Stomach (tissue), 19 donors: Measurements from ENCODE around the gene SPOCK2. TPM values are rescaled to one million over a fixed set of nuclear protein-coding genes. Genes with fewer than 3 reads are reported as not detected.
"Not testable (repeated sequence)": the region's sequence is repeated elsewhere in the genome, so short reads cannot be mapped to it uniquely, and the experiment has no call there.

Experiments used
- DNase-seq, 2 donors: peaks; one replicate each; pipeline versions ENCODE4 v3.0.0 to v3.0.0-alpha.2; 2013 to 2019
- H3K27ac ChIP-seq, 5 donors: fragments of 200-600 bp in 4 of 5; sonication (generic) in 4 of 5; one replicate each; pipeline ENCODE4 v1.5.1; 2013 to 2019; ENCODE audit warnings: mild to moderate bottlenecking in 1 of 5, moderate library complexity in 1 of 5
- H3K27me3 ChIP-seq, 3 donors: fragments of 200-600 bp; sonication (generic); one replicate each; pipeline ENCODE4 v1.5.1; 2017 to 2019; ENCODE audit warnings: mixed run types in 1 of 3
- H3K36me3 ChIP-seq, 4 donors: fragments of 200-600 bp; sonication (generic); 1 replicate in 3 of 4; 2 replicates in 1 of 4; pipeline ENCODE4 v1.5.1; 2016 to 2019
- H3K4me1 ChIP-seq, 4 donors: fragments of 200-600 bp; sonication (generic); one replicate each; pipeline ENCODE4 v1.5.1; 2016 to 2019
- H3K4me3 ChIP-seq, 4 donors: fragments of 200-600 bp; sonication (generic) in 3 of 4; one replicate each; pipeline ENCODE4 v1.5.1; 2016 to 2019; ENCODE audit warnings: mild to moderate bottlenecking in 1 of 4
- H3K9me3 ChIP-seq, 4 donors: fragments of 200-600 bp; sonication (generic); one replicate each; pipeline ENCODE4 v1.5.1; 2016 to 2019
- CTCF ChIP-seq, 7 experiments: fragments of 450-650 bp in 4 of 7; fragments of 200-600 bp in 3 of 7; sonication (generic) in 3 of 7; IDR thresholded peaks; one replicate each; pipeline ENCODE4 v1.5.1; 2016 to 2019; ENCODE audit warnings: antibody characterized with exemption in 7 of 7, control low read depth in 2 of 7, mild to moderate bottlenecking in 1 of 7
- EP300 ChIP-seq: sonication (generic); formaldehyde crosslinking; IDR thresholded peaks from one replicate; pipeline ENCODE4 v1.6.1; 2017; ENCODE audit warnings: antibody characterized with exemption
- POLR2A ChIP-seq, 4 donors: fragments of 450-650 bp; IDR thresholded peaks; one replicate each; pipeline ENCODE4 v1.6.1; 2016; ENCODE audit warnings: antibody characterized with exemption in 4 of 4, control low read depth in 2 of 4, mild to moderate bottlenecking in 1 of 4, moderate library complexity in 1 of 4
- POLR2AphosphoS5 ChIP-seq, 3 donors: sonication (generic); formaldehyde crosslinking; IDR thresholded peaks; one replicate each; pipeline ENCODE4 v1.6.1; 2016; ENCODE audit warnings: antibody characterized with exemption in 3 of 3
- WGBS, 5 donors: extraction: QIAGEN DNeasy Blood & Tissue Kit in 3 of 5; methylation state at CpG; one replicate each; pipeline versions ENCODE4 v1.1.5 to v1.1.7; 2013 to 2018; 5-methylcytosine and 5-hydroxymethylcytosine counted together
- intact Hi-C: fragments of 100-400 bp; cut with DNase I; formaldehyde crosslinking; loops from one replicate; pipeline ENCODE4 v1.15.1; 2023; ENCODE audit warnings: low total_unique reads
- long read RNA-seq, 10 donors: transcript quantifications; one replicate each; lab custom pipeline, GENCODE V29; 2026
- polyA plus RNA-seq, 3 donors: library from polyadenylated mRNA; stranded (reverse); fragments of 200-250 nt; gene quantifications; one replicate each; pipeline ENCODE4 v1.2.3, GENCODE V29; 2013
- total RNA-seq, 5 donors: library from RNA; depleted of rRNA; stranded (reverse); fragments of >200 nt; gene quantifications; one replicate each; pipeline versions ENCODE4 v1.1.0 to v1.2.3, GENCODE V29; 2014 to 2016
- donor health status: healthy with polysubstance abuse.
- donor health status: Bipolar disorder and iron deficiency.
- donor health status: healthy.

SPOCK2 gene, protein sequence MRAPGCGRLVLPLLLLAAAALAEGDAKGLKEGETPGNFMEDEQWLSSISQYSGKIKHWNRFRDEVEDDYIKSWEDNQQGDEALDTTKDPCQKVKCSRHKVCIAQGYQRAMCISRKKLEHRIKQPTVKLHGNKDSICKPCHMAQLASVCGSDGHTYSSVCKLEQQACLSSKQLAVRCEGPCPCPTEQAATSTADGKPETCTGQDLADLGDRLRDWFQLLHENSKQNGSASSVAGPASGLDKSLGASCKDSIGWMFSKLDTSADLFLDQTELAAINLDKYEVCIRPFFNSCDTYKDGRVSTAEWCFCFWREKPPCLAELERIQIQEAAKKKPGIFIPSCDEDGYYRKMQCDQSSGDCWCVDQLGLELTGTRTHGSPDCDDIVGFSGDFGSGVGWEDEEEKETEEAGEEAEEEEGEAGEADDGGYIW
- total RNA-seq, result 10 to 100 TPM in 3 of 5 donors, 1 to 10 TPM in 2; 1.2 to 31.7 (median 17.4) TPM
- 1 to 10 TPM; 1.1 to 2.7 (median 1.8) TPM for polyA plus RNA-seq
- long read RNA-seq, donor 1, result 0 reads
- long read RNA-seq, donor 2, result 0 reads
- long read RNA-seq, donor 3, result 0 reads
- long read RNA-seq, donor 4, result 0 reads
- long read RNA-seq, donor 5, result 0 reads
- long read RNA-seq, donor 6, partial matches to known transcripts, result 6 of 6 reads
- long read RNA-seq, donor 6, other reads (novel, unspliced or antisense), result 0 of 6 reads
- long read RNA-seq, donor 7, result 0 reads
- long read RNA-seq, donor 8, result 0 reads
- long read RNA-seq, donor 9, result 0 reads
- long read RNA-seq, donor 10, result 0 reads

DNA sequence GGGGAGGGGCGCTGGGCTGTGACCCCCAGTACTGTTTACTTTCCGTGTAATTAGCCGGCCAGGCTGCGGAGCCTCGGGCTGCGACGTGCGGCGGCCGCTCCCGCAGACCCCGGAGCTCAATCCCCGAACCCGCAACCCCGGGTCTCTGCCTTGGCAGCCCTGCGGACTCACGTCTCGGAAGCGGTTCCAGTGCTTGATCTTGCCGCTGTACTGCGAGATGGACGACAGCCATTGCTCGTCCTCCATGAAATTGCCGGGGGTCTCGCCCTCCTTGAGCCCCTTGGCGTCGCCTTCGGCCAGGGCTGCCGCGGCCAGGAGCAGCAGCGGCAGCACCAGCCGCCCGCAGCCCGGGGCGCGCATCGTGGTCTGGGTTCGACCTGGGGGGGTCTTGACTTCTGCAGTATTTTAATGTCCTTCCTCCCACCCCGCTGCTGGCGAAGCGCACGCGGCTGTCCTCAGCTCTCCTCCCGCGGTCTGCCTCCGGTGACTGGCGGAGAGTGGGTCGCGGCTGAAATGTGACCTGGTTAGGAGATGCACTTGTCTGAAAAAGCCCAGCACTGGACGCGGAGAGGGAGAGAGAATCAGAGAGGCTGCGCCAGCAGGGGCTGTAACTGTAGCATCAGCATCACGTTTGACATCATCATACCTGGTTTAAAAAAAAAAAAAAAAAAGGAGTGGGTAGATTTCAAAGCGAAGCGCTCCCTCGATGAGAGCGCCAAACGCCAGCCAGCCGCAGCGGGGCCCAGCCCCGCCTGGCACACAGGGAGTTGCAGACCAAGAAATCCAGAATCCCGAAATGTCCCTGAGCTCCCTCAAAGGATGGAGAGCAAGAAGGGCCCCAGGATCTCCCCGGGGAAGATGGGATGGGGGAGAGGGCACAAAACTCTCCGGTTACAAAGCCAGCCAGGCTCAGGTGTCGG, at the start of gene SPOCK2:
Gene SPOCK2, minus strand, starts transcription at position 583 of the 920 bp plus-strand sequence. Its CDS starts 223 bp downstream, at position 360.
- Histone ChIP-seq H3K9me3 (no peaks in the 10 kb centered on the region), H3K4me3 (peak within 1 kb of the TSS; percentile 44 to 58 (median 53)), H3K36me3 (peaks cover 0 to 14% (median 7%) of the 10 kb centered on the region in 4 donors), H3K4me1 (peaks cover 27 to 35% (median 31%) of the 10 kb centered on the region in 4 donors), H3K27me3 (peaks cover 0 to 48% (median 29%) of the 10 kb centered on the region in 3 donors), H3K27ac (peak within 1 kb of the TSS; percentile 61 to 77 (median 73))
- DNase-seq, result peak in 1 of 2 donors; percentile 73
- WGBS, 5 donors, result 3 to 7% (median 4%) methylated on average over 24 to 65 of the region's 65 CpGs
- no peak for TF ChIP-seq POLR2A (IDR thresholded peaks at IDR 0.05)
- peak in 1 of 3 donors; percentile 36 for TF ChIP-seq POLR2AphosphoS5 (IDR thresholded peaks at IDR 0.05)
- intact Hi-C loops, result no loop called here

DNA sequence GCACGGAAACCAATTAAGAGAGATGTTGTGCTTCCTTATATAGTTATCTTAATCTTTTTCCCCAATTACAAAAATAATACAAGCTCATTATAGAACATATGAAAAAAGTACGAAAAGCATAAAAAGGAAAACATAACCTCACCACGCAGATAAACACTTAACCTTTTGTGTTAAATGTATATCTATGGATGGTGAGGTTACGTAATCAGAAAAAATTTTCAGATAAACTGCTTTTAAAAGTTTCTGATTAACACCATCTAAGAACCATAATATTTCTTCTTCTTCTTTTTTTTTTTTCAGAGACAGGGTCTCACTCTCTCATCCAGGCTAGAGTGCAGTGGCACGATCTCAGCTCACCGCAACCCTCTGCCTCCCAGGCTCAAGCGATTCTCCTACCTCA, 49.2 kb upstream of the SPOCK2 start:
- WGBS, 5 donors, result 95 to 97% (median 96%) methylated on average over 7 of the region's 7 CpGs
- no peak overlapping the region for H3K27ac ChIP-seq
- peaks cover 4 to 15% (median 10%) of the 10 kb centered on the region in 4 donors for H3K36me3 ChIP-seq
- intact Hi-C loops, result no loop called here
- H3K4me1 ChIP-seq, result peaks cover 0 to 12% (median 0%) of the 10 kb centered on the region in 4 donors
- H3K9me3 ChIP-seq, result peaks cover 0 to 7% (median 0%) of the 10 kb centered on the region in 4 donors
- H3K27me3 ChIP-seq, result no peaks in the 10 kb centered on the region
- no peak overlapping the region for H3K4me3 ChIP-seq
- TF ChIP-seq POLR2A (IDR thresholded peaks at IDR 0.05) (no peak), EP300 (no peak), CTCF (IDR thresholded peaks at IDR 0.05) (no peak)
- no peak for DNase-seq

DNA sequence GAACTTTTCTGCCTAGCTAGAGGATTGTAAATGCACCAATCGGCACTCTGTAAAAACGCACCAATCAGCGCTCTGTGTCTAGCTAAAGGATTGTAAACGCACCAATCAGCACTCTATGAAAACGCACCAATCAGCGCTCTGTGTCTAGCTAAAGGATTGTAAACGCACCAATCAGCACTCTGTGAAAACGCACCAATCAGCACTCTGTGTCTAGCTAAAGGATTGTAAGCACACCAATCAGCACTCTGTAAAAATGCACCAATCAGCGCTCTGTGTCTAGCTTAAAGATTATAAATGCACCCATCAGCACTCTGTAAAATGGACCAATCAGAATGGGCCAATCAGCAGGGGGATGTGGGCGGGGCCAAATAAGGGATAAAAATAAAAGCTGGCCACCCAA, 47.9 kb upstream of the SPOCK2 start:
- H3K36me3 ChIP-seq, result peaks cover 4 to 20% (median 19%) of the 10 kb centered on the region in 4 donors
- H3K27me3 ChIP-seq, intact Hi-C loops, H3K27ac ChIP-seq, H3K4me3 ChIP-seq, H3K9me3 ChIP-seq, DNase-seq: not testable (repeated sequence)
- 97 to 100% (median 97%) methylated on average over 10 of the region's 10 CpGs for WGBS, 5 donors
- peaks cover 0 to 12% (median 0%) of the 10 kb centered on the region in 4 donors for H3K4me1 ChIP-seq

GRCh38 chr10:72134785-72135767, 46.7 kb upstream of the SPOCK2 start:
- H3K4me1 ChIP-seq, result peaks cover 0 to 12% (median 0%) of the 10 kb centered on the region in 4 donors
- H3K27ac ChIP-seq, result no peak overlapping the region
- peak in 1 of 2 donors; percentile 50 for DNase-seq
- no peak overlapping the region for H3K4me3 ChIP-seq
- intact Hi-C loops, result no loop called here
- H3K27me3 ChIP-seq, result no peaks in the 10 kb centered on the region
- no peak for TF ChIP-seq EP300
- no peak for TF ChIP-seq CTCF (IDR thresholded peaks at IDR 0.05)
- no peak for TF ChIP-seq POLR2A (IDR thresholded peaks at IDR 0.05)
- TF ChIP-seq POLR2AphosphoS5 (IDR thresholded peaks at IDR 0.05), result no peak
- peaks cover 4 to 20% (median 19%) of the 10 kb centered on the region in 4 donors for H3K36me3 ChIP-seq
- H3K9me3 ChIP-seq, result peaks cover 0 to 7% (median 0%) of the 10 kb centered on the region in 4 donors
- WGBS, 5 donors, result 44 to 71% (median 60%) methylated on average over 10 of the region's 10 CpGs
